B cell (primary cell): ENCODE results near the gene AXIN1. TPM values are rescaled to one million over a fixed set of nuclear protein-coding genes. Genes with fewer than 3 reads are reported as not detected.

ENCODE experiments used
- ATAC-seq: fragments of 200-7000 bp; cut with Tn5 transposase; one replicate; pipeline ENCODE4 v1.10.0; 2021; ENCODE audit warnings: low read depth, mild to moderate bottlenecking, moderate number of reproducible peaks, moderate library complexity
- CTCF ChIA-PET: fragments of 350-600 bp; sonication (Branson Sonifier 250); formaldehyde crosslinking; loops from one replicate; lab custom pipeline; 2021; ENCODE audit warnings: antibody characterized with exemption, inconsistent platforms; lab: Charles Lee
- POLR2A ChIA-PET: fragments of 350-600 bp; sonication (Branson Sonifier 250); formaldehyde crosslinking; loops from one replicate; lab custom pipeline; 2021; ENCODE audit warnings: antibody characterized with exemption; lab: Charles Lee
- DNase-seq: peaks from one replicate; pipeline ENCODE4 v3.0.0; 2013
- H2AFZ ChIP-seq: 2 replicates; pipeline ENCODE4 v1.6.1; 2012; ENCODE audit warnings: mild to moderate bottlenecking, low read depth, low read length; ENCODE audit not compliant: insufficient read depth, poor library complexity, severe bottlenecking
- H3K27ac ChIP-seq, 2 donors: 1 replicate in 1 of 2; 2 replicates in 1 of 2; pipeline ENCODE4 v1.5.1; 2012 to 2013; ENCODE audit warnings: low read length in 2 of 2, mild to moderate bottlenecking in 2 of 2, moderate library complexity in 1 of 2
- H3K27me3 ChIP-seq, 4 experiments: fragments of 200-600 bp in 1 of 4; sonication (generic) in 1 of 4; replicated peaks in 1 of 4; 1 replicate in 2 of 4; 2 replicates in 2 of 4; pipeline versions ENCODE4 v1.6.1 to v1.7.0; 2013 to 2016; ENCODE audit warnings: low read length in 3 of 4, mild to moderate bottlenecking in 2 of 4, mixed read lengths in 1 of 4, moderate library complexity in 1 of 4; ENCODE audit not compliant: insufficient read depth in 4 of 4, control insufficient read depth in 3 of 4; ENCODE audit errors: control extremely low read depth in 1 of 4
- H3K36me3 ChIP-seq, 2 experiments: replicated peaks in 1 of 2; 1 replicate in 1 of 2; 2 replicates in 1 of 2; pipeline versions ENCODE4 v1.6.1 to v1.7.1; 2013; ENCODE audit warnings: low read length in 1 of 2; ENCODE audit not compliant: insufficient read depth in 2 of 2, control insufficient read depth in 1 of 2; ENCODE audit errors: control extremely low read depth in 1 of 2, extremely low read depth in 1 of 2
- H3K4me1 ChIP-seq, 2 donors: fragments of 200-600 bp in 1 of 2; sonication (generic) in 1 of 2; 1 replicate in 1 of 2; 2 replicates in 1 of 2; pipeline versions ENCODE4 v1.5.1 to v1.6.1; 2013 to 2017; ENCODE audit warnings: low read length in 2 of 2; ENCODE audit not compliant: control insufficient read depth in 2 of 2, insufficient read depth in 2 of 2
- H3K4me2 ChIP-seq: replicated peaks from 2 replicates; pipeline ENCODE3; 2012; ENCODE audit warnings: mild to moderate bottlenecking, low read depth, low read length; ENCODE audit not compliant: poor library complexity, severe bottlenecking
- H3K4me3 ChIP-seq, 5 experiments: fragments of 200-600 bp in 1 of 5; sonication (generic) in 1 of 5; 1 replicate in 3 of 5; 2 replicates in 2 of 5; pipeline versions ENCODE4 v1.5.1 to v1.7.0; 2011 to 2016; ENCODE audit warnings: low read length in 4 of 5, mild to moderate bottlenecking in 4 of 5, low read depth in 2 of 5, control low read depth in 1 of 5, moderate library complexity in 1 of 5; ENCODE audit not compliant: insufficient read depth in 1 of 5; ENCODE audit errors: control extremely low read depth in 1 of 5, extremely low read depth in 1 of 5
- H3K79me2 ChIP-seq: fragments of 200-600 bp; sonication (generic); one replicate; pipeline ENCODE4 v1.6.0; 2016; ENCODE audit warnings: low read length; ENCODE audit not compliant: control insufficient read depth, insufficient read depth
- H3K9ac ChIP-seq: fragments of 200-600 bp; sonication (generic); 2 replicates; pipeline ENCODE4 v1.6.1; 2017; ENCODE audit warnings: mild to moderate bottlenecking, low read length, moderate library complexity
- H3K9me3 ChIP-seq, 3 donors: one replicate each; pipeline versions ENCODE4 v1.6.1 to v1.7.1; 2013; ENCODE audit warnings: low read length in 2 of 3; ENCODE audit not compliant: control insufficient read depth in 2 of 3, insufficient read depth in 1 of 3; ENCODE audit errors: control extremely low read depth in 1 of 3
- H4K20me1 ChIP-seq: 2 replicates; pipeline ENCODE4 v1.6.0; 2012; ENCODE audit warnings: mild to moderate bottlenecking, low read length; ENCODE audit not compliant: insufficient read depth, control insufficient read depth, poor library complexity, severe bottlenecking
- H3K27ac Mint-ChIP-seq: one replicate; pipeline ENCODE4 v1.8.0; 2021; ENCODE audit warnings: mixed read lengths
- H3K27me3 Mint-ChIP-seq: one replicate; pipeline ENCODE4 v1.8.0; 2021; ENCODE audit warnings: mixed read lengths
- H3K4me1 Mint-ChIP-seq: one replicate; pipeline ENCODE4 v1.8.0; 2021; ENCODE audit warnings: mixed read lengths
- H3K4me3 Mint-ChIP-seq: one replicate; pipeline ENCODE4 v1.8.0; 2021; ENCODE audit warnings: mixed read lengths
- H3K9me3 Mint-ChIP-seq: one replicate; pipeline ENCODE4 v1.8.0; 2022; ENCODE audit warnings: mixed read lengths; ENCODE audit not compliant: insufficient read depth
- EZH2 ChIP-seq: IDR thresholded peaks from 2 replicates; pipeline ENCODE4 v1.6.1; 2012; ENCODE audit warnings: borderline replicate concordance, low read depth, mild to moderate bottlenecking, moderate library complexity, low read length; ENCODE audit not compliant: insufficient read depth, poor library complexity, severe bottlenecking
- WGBS: methylation state at CpG from one replicate; pipeline ENCODE4 v1.1.5; 2013; ENCODE audit warnings: missing lambda C conversion rate; ENCODE audit not compliant: insufficient coverage; 5-methylcytosine and 5-hydroxymethylcytosine counted together
- intact Hi-C: fragments of 100-400 bp; cut with micrococcal nuclease; formaldehyde crosslinking; loops from one replicate; pipeline ENCODE4 v1.10.0; 2022
- polyA plus RNA-seq: library from polyadenylated mRNA; depleted of rRNA; stranded (reverse); fragments of >200 nt; gene quantifications from 2 replicates; pipeline ENCODE4 v1.2.3, GENCODE V29; 2012
- total RNA-seq, 2 donors: library from RNA; stranded (reverse); fragments of 120-200 nt in 1 of 2; gene quantifications; 1 replicate in 1 of 2; 2 replicates in 1 of 2; pipeline versions ENCODE4 v1.2.3 to v1.2.4, GENCODE V29; 2013 to 2022
- TF ChIP-seq, protein P1 (sequence below): fragments of 200-600 bp; IDR thresholded peaks from one replicate; pipeline ENCODE4 v1.8.0; 2022; ENCODE audit warnings: antibody characterized with exemption, mild to moderate bottlenecking

The AXIN1 gene
- total and polyA plus RNA-seq, 2 donors (not counting 1 experiment from before 2014, with no cell fraction given) = 39.0 to 40.8 TPM

DNA sequence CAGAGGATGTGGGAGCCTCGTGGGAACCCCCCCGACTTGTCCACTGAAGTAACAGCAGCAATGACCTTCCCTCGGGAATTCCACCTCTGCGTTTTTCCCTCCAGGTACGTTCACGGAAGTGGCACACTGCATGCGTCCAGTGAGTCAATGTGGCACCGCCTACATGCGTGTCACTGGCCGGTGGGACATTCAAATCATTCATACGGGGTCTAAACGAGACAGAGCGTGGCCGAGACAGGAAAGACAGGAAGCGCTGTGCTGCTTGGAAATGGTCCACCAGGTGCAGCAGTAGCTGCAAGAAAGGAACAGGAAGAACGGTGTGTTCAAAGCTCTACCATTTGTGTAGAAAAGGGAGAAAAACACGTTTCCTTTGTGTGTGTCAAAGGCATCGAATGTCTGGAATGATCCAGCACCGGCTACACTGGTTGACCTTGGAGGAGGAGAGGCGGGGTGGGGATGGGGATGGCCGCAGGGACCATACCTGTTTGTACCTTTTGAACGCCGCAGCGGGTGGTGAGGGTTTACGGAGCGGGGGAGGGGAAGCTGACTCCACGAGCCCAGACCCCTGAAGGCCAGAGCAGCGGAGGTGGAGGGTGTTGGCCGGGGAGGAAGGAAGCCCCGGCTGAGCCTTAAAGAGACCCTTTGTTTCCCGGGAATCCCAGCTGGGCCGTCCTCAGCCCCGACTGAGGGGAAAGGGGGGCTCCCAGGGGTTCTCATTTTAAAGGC lies 31.0 kb upstream of the AXIN1 start:
- TF ChIP-seq, protein P1, sequence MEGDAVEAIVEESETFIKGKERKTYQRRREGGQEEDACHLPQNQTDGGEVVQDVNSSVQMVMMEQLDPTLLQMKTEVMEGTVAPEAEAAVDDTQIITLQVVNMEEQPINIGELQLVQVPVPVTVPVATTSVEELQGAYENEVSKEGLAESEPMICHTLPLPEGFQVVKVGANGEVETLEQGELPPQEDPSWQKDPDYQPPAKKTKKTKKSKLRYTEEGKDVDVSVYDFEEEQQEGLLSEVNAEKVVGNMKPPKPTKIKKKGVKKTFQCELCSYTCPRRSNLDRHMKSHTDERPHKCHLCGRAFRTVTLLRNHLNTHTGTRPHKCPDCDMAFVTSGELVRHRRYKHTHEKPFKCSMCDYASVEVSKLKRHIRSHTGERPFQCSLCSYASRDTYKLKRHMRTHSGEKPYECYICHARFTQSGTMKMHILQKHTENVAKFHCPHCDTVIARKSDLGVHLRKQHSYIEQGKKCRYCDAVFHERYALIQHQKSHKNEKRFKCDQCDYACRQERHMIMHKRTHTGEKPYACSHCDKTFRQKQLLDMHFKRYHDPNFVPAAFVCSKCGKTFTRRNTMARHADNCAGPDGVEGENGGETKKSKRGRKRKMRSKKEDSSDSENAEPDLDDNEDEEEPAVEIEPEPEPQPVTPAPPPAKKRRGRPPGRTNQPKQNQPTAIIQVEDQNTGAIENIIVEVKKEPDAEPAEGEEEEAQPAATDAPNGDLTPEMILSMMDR = no peak
- TF ChIP-seq EZH2 = no peak
- ChIA-PET POLR2A (interaction anchor here (0.8 to 2.3 kb wide), 6 partner anchors 9 to 277 kb away, joined by 3 to 24 read pairs (median 4); partner anchors contain the start of genes DECR2 and NME4), CTCF (interaction anchor here (0.7 to 1.9 kb wide), 6 partner anchors 8 to 21 kb away, joined by 3 to 4 read pairs (median 3); partner anchors contain the start of gene DECR2)
- Histone ChIP-seq H4K20me1 (peaks cover 18% of the 10 kb centered on the region), H3K4me2 (peak overlapping the region; percentile 95), H3K27ac (peak overlapping the region; percentile 55 to 81), H3K9me3 (no peaks in the 10 kb centered on the region), H3K4me3 (peak overlapping the region; percentile 60 to 99 (median 72)), H3K27me3 (no peaks in the 10 kb centered on the region), H2AFZ (peak overlapping the region; percentile 44), H3K36me3 (no peaks in the 10 kb centered on the region), H3K9ac (peak overlapping the region; percentile 88), H3K79me2 (peaks cover 30% of the 10 kb centered on the region), H3K4me1 (peaks cover 21 to 33% of the 10 kb centered on the region in 2 donors)
- Mint-ChIP-seq H3K27ac (peak overlapping the region; percentile 82), H3K9me3 (no peaks in the 10 kb centered on the region), H3K4me1 (peaks cover 22% of the 10 kb centered on the region), H3K4me3 (peak overlapping the region; percentile 97), H3K27me3 (no peaks in the 10 kb centered on the region)
- intact Hi-C loops = loop anchor here (1.0 to 5.0 kb wide), 5 partner anchors 13 to 144 kb away; partner anchors contain the start of genes CAPN15 and RAB11FIP3
- 19% methylated on average over 32 of the region's 33 CpGs for WGBS
- ATAC-seq = peak; percentile 47
- DNase-seq = peak; percentile 82
